HS-5 (cell line): ENCODE results near the gene TUBB1.
A peak's percentile ranks its signal among the peaks of the same experiment; 100 is the strongest.
"Not testable (repeated sequence)": the region's sequence is repeated elsewhere in the genome, so short reads cannot be mapped to it uniquely, and the experiment has no call there.

ENCODE experiments used
- DNase-seq: peaks from one replicate; pipeline ENCODE4 v3.0.0-alpha.2; 2012; ENCODE audit warnings: low read depth

The TUBB1 gene

DNA sequence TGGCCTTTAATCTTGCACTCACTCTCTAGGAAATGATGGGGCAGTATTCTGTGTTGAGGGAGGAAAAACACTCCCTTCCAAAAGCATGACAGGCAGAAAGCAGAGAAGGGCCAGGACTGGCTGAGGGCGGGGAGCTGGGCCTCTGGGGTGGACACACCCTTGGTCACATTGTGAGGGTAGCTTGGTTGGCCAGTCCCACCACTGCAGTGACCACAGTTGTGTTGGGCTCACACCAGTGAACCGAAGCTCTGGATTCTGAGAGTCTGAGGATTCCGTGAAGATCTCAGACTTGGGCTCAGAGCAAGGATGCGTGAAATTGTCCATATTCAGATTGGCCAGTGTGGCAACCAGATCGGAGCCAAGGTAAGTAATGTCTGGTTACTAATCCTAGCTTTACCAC is at the start of gene TUBB1:
TUBB1 (plus strand) TSS at position 213 of the 400 bp plus-strand sequence; CDS start at position 307, 94 bp downstream.
- no peak for DNase-seq

DNA sequence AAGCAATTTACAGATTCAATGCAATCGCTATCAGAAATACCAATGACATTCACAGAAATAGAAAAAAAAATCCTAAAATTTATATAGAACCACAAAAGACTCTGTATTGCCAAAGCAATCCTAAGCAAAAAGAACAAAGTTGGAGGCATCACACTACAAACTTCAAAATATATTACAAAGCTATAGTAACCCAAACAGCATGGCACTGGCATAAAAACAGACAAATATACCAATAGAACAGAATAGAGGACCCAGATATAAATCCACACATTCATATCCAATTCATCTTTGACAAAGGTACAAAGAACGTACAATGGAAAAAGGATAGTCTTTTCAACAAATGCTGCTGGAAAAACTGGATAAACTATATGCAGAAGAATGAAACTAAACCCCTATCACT is 49.8 kb upstream of the TUBB1 start:
- DNase-seq: no peak

DNA sequence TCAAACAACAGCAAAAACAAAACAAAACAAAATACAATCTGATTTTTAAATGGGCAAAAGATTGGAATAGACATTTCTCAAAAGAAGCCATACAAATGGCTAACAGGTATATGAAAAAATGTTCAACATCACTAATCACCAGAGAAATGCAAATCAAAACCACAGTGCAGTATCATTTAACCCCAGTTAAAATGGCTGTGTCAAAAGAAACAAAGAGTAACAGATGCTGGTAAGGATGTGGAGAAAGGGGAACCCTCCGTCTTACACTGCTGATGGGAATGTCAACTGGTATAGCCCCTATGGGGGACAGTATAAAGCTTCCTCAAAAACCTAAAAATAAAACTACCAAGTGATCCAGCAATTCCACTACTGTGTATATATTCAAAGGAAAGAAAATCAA is 49.1 kb upstream of the TUBB1 start:
- no peak for DNase-seq

DNA sequence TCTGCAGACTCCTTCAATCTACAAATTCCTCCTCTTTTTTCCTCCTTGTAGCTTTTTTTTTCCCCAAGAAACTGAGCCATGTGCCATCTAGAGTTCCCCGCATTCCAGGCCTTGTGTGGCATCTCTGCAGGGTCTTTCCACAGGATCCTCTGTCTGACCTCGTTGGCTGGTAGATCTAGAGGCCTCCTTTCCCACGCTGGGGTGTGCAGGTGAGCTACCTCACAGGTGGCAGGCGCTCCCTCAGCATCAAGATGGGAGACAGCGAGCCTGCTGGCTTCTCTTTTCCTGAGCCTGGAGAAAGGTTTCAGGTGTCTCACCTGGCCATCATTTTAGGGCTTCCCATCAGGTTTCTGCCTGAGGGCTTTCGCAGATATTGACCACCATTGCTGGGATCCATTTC is 47.8 kb upstream of the TUBB1 start:
- DNase-seq: no peak

DNA sequence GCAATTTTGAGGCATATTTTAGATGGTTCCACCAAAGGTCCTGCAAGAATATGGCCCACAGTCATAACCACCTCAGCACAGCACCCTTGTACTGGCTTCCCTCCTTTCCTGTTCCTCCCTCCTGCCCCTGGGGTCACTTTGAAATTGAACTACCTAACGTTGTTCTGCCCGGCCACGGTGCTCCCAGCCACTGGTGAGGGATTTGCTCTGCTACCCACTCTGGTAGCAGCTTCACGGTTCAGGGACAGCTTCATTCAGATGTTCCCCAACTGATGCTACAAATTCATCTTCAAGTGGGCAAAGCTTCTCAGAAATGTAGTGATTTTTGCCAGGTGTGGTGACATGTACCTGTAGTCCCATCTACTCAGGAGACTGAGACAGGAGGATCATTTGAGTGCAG is 46.0 kb upstream of the TUBB1 start:
- no peak for DNase-seq

DNA sequence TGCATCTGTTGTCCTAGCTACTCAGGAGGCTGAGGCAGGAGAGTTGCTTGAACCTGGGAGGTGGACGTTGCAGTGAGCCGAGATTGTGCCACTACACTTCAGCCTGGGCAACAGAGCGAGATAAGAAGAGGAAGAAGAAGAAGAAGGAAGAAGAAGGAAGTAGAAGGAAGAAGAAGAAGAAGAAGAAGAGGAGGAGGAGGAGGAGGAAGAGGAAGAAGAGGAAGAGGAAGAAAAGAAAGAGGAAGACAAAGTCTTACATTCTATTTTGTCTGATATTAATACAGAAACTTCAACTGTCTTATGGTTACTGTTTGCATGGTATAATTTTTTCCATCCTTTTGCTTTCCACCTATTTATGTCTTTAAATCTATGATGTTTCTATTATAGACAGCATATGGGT is 45.4 kb upstream of the TUBB1 start:
- no peak for DNase-seq

DNA sequence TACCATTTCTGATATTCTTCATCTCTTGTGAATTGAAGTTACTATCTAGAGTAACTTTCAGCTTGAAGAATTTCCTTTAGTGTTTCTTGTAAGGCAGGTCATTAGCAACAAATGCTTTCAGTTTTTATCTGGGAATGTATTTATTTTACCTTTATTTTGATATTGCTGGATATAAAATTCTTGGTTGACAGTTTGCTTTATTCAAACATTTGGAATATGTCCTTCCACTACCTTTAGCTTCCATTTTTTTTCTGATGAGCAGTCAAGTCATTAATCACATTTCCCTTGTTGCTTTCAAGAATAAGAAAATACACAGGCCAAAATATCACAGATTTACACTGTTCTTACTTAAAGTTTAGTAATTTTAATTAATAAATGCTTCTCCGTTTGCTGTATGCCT is 43.9 kb upstream of the TUBB1 start:
- no peak for DNase-seq

DNA sequence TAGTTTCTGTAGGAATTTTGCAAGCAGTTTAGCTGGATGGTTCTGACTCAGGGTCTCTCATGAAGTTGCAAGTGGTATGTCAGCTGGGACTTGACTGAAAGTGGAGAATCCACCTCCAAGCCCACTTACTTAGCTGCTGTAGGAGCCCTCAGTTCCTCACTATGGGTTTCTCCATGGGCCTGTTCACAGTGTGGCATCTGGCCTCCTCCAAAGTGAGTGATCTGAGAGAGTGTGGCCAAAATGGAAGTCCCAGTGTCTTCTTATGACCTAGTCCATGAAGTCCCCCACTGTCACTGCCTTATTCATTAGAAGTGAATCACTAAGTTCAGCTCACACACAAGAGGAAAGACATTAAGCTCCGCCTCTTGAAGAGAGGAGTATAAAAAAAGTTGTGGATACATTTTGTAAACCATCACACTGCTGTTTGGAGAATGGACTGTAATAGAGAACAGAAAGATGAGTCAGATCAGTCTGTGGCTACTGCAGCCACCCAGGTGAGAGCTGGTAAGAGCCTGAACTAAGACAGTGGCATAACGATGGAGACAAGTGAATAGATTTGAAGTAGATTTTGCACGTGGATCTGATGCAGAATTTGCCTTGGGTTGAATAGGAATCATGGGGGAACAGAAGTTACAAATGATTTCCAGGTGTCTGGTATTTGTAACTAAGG is 43.0 kb upstream of the TUBB1 start:
- DNase-seq: no peak

DNA sequence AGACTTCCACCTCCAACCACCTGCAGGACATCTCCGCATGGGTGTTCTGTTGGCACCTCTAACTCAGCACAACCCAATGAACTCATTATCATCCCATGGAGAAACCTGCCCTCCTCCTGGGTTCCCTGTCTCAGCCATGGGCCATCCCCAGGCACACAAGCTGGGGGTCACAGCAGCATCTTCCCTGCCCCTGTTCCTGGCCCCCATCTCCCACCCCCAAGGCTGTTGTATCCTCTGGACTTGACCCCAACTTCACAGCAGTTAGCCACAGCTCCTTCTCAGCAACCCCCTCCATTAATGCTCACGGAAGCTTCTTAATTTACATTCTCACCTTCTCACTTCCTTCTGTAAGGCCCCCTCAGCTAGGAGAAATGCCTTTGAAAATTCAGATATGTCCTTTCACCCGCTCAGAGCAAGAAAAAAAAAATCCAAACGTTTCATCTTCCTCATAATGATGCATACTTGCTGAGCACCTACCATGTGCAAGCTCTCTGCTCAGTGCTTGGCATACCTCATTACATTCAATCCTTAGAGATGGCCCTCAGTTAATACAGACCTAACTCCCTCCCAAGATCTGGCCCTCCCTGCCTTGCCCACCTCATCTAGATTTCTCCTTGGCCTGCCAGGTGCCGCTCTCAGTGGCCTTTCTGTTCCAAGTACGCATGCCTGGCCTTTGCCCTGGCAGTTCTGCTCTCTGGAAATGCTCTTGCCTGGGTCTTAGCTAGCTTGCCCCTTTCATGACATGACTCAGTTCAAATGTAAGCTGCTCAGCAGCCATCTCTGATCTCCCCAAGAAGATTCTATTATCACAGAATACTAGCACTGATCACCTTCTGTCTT is 40.7 kb upstream of the TUBB1 start:
- no peak for DNase-seq

DNA sequence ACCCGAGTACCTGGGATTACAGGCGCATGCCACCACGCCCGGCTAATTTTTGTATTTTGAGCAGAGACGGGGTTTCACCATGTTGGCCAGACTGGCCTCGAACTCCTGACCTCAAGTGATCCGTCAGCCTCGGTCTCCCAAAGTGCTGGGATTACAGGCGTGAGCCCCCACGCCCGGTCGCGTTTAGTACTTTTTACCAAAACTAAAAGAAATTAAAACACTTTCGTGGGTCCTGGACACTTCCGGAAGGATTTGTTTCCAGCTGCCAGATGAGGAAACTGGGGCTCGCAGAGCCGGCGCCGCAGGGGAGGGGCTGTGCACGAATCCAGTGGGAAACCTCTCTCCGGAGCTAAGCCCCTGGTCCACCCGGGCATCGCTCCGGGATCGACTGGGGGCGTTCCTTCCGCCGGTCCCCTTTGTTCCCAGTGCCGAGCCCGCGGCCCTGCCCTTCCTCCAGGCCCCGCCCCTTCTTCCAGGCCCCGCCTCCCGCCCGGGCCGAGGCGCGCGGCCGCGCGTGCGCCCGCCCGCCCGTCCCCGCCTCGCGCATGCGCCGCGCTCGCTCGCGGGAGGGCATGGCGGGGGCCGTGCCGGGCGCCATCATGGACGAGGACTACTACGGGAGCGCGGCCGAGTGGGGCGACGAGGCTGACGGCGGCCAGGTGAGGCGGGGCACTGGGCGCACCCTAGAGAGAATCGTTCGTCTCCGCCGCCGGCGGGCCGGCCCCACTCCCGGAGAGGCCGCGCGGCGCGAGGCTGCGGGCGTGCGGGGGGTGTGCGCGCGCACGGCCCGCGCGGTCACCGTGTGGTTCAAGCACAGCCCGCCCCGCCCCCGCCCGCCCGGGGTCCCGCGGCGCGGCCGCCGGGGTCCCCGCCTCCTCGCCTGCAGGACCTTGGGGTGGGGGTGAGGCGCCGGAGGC is 38.3 kb upstream of the TUBB1 start, which contains the start of gene NELFCD:
NELFCD (plus strand) TSS at position 546 of the 917 bp plus-strand sequence; CDS start at position 600, 54 bp downstream.
- peak; percentile 40 for DNase-seq

DNA sequence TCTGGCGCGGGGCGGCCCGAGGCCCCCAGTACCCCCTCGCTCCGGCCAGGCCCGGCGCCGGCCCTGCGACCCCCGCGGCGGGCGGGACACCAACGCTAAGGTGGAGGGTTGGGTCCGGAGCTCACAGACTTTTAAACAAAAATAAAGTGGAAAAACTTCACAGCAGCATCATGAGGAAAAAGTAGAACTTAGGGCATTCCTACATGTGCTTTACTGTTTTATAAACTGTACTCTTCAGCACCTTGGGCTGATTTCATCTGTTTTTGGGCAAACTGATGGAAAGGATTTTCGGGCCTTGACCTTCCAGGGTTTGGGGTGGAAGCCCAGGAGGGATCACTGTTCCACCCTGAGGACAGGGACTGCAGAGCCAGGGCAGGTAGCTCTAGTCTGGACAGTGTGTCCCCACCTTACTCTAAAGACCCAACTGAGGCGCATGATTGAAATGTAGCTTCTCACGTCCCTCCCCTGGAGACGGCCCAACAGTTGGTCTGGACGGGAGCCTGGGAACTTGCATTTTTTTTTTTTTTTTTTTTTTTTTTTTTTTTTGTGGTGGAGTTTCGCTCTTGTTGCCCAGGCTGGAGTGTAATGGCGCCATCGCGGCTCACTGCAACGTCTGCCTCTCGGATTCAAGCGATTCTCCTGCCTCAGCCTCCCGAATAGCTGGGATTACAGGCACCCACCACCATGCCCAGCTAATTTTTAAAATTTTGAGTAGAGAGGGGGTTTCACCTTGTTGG is 37.4 kb upstream of the TUBB1 start:
- DNase-seq: no peak

DNA sequence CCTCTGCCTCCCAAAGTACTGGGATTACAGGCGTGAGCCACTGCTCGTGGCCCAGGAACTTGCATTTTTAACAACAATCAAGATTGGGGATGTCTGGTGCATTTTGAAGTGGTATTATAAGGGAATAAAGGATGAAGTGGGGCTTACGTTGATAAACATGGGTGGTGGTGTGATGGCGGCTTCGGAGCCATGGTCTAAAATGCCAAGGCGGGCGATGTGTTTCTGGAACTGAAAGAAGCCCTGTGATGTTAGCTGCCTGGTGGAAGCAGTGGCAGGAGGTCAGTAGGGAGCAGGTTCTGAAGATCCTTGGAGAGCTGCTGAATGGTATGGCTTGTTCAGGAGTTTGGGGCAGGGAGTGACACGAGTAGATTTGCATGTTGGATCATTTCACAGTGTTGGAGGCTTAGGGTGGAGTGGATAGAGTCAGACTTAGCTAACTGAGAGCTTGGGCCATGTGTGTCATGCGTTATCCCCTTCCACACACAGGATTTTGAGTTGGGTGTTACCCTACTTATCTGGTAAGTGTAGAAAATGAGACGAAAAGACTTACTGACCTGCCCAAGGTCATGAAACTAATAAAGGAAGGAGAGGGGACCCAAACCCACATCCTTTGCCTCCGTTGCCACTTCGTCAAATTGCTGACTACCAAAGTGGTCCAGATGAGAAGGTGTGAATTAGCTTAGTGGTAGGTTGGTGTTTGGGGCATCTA is 36.7 kb upstream of the TUBB1 start:
- DNase-seq: no peak

DNA sequence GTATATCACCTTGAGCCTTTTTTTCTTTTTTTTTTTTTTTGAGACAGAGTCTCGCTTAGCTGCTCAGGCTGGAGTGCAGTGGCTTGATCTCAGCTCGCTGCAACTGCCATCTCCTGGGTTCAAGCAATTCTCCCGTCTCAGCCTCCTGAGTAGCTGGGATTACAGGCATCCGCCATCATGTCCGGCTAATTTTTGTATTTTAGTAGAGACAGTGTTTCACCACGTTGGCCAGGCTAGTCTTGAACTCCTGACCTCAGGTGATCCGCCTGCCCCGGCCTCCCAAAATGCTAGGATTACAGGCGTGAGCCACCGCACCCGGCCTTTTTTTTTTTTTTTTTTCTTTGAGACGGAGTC is 36.1 kb upstream of the TUBB1 start:
- not testable (repeated sequence) for DNase-seq

DNA sequence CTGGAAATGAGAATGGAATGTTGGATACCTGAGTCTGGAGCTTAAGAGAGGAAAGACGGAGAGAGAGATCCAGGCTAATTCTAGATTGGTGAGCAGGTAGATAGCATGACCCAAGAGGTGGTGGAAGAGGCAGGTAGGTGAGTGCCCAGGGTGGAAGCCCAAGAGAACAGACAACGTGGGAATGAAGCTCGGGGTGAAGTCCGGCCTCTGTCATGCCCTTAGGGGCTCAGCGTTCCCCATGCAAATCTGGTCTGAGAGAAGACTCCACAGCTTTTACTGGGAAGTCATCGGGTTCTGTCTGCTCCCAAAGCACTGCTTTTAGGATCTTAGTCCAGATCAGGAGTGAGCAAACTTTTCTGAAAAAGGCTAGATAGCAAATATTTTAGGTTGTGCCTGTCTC is 34.5 kb upstream of the TUBB1 start:
- no peak for DNase-seq

DNA sequence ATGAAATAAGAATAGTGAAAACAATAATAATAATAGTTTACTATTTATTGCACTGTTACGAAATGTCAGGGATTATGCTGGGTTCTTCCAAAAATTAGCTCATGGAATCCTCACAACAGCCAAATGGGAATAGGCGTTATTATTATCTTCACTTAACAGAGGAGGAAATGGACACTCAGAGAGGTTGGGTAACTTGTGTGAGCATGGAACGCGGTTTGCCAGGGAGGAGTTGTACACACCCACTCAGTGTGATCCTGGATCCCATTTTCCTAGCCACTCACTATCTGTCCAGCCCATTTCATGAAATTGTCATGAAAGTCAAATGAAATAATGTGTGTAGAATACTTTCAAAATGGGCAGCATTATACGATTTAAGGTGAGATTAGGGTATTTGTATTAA is 33.6 kb upstream of the TUBB1 start:
- no peak for DNase-seq

DNA sequence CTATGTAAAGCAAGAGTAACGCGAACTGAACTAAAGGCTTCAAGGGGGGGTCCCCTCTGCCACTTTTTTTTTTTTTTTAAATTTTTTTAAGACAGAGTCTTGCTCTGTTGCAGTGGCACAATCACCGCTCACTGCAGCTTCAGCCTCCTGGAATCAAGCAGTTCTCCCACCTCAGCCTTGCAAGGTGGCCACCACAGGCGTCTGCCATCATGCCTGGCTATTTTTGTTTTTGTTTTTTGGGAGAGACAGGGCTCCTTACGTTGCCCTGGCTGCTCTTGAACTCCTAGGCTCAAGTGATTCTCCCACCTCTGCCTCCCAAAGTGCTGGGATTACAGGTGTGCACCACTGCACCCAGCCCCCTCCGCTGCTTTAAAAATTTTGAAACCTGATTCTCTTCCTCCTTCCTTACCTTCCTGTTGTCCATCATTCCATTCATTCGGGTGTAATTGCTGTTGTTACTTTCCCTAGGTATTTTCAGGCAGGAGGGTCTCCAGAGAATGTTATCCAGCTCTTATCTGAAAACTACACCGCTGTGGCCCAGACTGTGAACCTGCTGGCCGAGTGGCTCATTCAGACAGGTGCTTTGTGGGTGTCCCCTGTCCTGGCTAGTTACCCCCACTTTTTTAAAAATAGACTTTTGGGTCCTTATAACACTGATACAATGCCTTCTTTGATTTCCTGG is 32.8 kb upstream of the TUBB1 start:
- DNase-seq: no peak

DNA sequence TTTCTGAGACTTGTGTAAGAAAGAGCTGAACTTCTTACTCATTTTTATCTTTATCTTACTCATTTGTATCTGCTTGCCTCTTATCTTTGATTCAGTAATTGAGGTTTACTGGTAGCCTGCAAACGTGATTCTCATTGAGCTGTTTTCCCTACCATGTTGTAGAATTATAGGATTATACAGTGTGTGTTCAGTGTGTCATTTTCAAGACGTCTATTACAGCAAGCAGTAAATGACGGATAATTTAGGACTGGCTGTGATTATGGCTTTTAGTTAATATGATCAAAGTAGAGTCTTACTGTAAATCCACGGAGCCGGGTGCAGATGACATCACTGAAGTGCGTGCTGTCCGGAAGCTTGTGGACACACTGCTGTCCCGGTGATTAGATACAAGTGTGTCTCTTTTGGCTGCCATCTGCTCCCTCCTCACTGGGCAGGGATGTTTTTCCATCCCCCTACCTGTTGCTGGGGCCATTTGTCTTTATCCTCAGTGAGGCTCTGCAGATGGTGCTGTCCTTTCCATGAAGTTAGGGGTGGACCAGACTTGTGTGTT is 32.2 kb upstream of the TUBB1 start:
- no peak for DNase-seq

DNA sequence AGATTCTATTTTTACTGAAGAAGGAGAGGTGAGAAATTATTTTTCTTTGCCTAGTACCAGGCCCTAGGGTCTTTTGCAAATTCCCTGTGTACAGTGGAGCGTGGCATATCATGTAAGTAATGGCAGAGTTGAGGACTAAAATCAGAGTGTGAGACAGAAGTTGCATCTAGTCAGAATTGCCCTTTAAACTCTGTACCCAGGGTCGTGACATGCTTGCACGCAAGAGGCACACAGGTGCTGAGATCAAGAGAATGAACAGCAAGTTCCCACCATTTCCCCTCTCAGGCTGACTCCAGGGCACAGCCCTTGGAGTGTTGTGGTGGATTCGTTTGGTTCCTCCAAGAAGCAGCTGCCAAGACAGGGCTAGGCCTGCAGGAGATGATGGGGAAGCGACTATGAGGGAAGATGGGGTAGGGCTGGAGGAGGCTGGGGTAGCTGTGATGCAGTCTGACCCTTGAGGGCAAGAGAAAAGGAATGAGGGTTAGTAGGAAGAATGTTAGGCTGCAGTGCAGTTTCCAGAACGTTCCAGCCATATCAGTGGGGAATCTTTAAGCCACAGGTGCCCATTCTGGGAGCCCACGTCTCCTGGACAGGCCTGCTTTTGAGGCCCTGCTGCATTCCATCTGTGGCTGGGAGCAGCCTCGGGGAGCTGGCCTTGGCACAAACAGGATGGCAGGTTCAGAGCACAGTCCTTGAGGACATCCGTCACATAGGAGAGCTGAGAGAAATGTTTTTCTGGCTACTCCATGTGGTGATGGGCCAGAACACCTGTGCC is 31.3 kb upstream of the TUBB1 start:
- no peak for DNase-seq

DNA sequence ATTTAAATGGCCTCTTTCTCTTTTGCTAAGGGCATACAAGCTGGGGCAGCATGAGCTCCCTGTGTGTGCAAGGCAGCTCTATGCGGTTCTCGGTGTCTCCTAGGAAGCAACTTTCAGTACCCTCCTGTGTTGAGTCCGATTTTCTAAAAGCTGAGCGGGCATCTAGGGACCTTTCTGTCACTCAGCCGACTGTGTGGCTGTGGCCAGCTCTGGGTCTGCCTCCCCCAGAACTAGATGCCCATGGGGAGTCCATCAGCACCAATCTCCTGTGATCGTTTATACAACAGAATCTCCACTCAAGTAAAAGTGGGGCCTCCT is 30.7 kb upstream of the TUBB1 start:
- DNase-seq: no peak

DNA sequence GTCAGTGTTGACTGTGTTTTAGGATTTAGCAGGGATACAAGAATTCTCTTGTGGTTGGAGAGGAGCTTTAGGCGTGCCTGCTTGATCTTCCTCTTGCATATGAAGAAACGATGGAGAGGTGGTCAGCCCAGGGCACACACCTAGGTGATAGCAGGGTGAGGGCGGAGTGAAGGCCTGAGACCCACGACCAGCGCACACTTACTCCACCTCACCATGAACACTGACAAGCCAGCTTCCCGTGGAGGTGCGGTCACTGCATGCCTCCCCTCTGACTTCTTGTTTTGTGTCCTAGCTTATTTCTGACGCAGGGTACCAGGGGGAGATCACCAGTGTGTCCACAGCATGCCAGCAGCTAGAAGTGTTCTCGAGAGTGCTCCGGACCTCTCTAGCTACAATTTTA is 30.0 kb upstream of the TUBB1 start:
- DNase-seq: no peak
